Panc1 (cell line): Measurements from ENCODE around the gene TXN.

Experiments
- POLR2AphosphoS5 ChIP-seq: IDR thresholded peaks from 2 replicates; pipeline ENCODE4 v1.6.1; 2012; ENCODE audit warnings: mild to moderate bottlenecking, low read depth, low read length, moderate library complexity
- SIN3A ChIP-seq: IDR thresholded peaks from 2 replicates; pipeline ENCODE4 v1.6.1; 2012; ENCODE audit warnings: low read depth, mild to moderate bottlenecking, low read length, moderate library complexity, borderline replicate concordance; ENCODE audit not compliant: insufficient read depth
- TCF7L2 ChIP-seq: IDR thresholded peaks from 2 replicates; pipeline ENCODE4 v1.6.1; 2011; ENCODE audit warnings: mild to moderate bottlenecking, low read depth, low read length, inconsistent platforms
- TF ChIP-seq, protein P1 (sequence below): fragments of 450-650 bp; IDR thresholded peaks from 2 replicates; pipeline ENCODE4 v1.5.1; 2017; ENCODE audit warnings: mild to moderate bottlenecking
- TF ChIP-seq, protein P2 (sequence below), 2 experiments: IDR thresholded peaks; 2 replicates each; pipeline ENCODE4 v1.6.1; 2011 to 2012; ENCODE audit warnings: low read depth in 2 of 2, control low read depth in 1 of 2, low read length in 1 of 2, mild to moderate bottlenecking in 1 of 2, moderate library complexity in 1 of 2; ENCODE audit not compliant: insufficient read depth in 1 of 2

- TF ChIP-seq, protein P1, sequence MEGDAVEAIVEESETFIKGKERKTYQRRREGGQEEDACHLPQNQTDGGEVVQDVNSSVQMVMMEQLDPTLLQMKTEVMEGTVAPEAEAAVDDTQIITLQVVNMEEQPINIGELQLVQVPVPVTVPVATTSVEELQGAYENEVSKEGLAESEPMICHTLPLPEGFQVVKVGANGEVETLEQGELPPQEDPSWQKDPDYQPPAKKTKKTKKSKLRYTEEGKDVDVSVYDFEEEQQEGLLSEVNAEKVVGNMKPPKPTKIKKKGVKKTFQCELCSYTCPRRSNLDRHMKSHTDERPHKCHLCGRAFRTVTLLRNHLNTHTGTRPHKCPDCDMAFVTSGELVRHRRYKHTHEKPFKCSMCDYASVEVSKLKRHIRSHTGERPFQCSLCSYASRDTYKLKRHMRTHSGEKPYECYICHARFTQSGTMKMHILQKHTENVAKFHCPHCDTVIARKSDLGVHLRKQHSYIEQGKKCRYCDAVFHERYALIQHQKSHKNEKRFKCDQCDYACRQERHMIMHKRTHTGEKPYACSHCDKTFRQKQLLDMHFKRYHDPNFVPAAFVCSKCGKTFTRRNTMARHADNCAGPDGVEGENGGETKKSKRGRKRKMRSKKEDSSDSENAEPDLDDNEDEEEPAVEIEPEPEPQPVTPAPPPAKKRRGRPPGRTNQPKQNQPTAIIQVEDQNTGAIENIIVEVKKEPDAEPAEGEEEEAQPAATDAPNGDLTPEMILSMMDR: no peak
- TF ChIP-seq POLR2AphosphoS5 (no peak), SIN3A (no peak), TCF7L2 (no peak)
- TF ChIP-seq, protein P2, sequence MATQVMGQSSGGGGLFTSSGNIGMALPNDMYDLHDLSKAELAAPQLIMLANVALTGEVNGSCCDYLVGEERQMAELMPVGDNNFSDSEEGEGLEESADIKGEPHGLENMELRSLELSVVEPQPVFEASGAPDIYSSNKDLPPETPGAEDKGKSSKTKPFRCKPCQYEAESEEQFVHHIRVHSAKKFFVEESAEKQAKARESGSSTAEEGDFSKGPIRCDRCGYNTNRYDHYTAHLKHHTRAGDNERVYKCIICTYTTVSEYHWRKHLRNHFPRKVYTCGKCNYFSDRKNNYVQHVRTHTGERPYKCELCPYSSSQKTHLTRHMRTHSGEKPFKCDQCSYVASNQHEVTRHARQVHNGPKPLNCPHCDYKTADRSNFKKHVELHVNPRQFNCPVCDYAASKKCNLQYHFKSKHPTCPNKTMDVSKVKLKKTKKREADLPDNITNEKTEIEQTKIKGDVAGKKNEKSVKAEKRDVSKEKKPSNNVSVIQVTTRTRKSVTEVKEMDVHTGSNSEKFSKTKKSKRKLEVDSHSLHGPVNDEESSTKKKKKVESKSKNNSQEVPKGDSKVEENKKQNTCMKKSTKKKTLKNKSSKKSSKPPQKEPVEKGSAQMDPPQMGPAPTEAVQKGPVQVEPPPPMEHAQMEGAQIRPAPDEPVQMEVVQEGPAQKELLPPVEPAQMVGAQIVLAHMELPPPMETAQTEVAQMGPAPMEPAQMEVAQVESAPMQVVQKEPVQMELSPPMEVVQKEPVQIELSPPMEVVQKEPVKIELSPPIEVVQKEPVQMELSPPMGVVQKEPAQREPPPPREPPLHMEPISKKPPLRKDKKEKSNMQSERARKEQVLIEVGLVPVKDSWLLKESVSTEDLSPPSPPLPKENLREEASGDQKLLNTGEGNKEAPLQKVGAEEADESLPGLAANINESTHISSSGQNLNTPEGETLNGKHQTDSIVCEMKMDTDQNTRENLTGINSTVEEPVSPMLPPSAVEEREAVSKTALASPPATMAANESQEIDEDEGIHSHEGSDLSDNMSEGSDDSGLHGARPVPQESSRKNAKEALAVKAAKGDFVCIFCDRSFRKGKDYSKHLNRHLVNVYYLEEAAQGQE (IDR thresholded peaks at IDR 0.05; ENCODE audit: insufficient read depth in 1 of 2, low read depth in 2 of 2, low read length in 1 of 2): no peak
Observed at GRCh38 chr9:110255034-110255462, 1.3 kb downstream of the TXN start.
